Osteocyte (in vitro differentiated cells): ENCODE results near the gene ATP6V1B1. TPM values are rescaled to one million over a fixed set of nuclear protein-coding genes. Genes with fewer than 3 reads are reported as not detected.

Source experiments
- DNase-seq: peaks from one replicate; pipeline ENCODE4 v3.0.0; 2021; ENCODE audit warnings: mixed read lengths; ENCODE audit not compliant: unreplicated experiment; ENCODE audit errors: extremely low spot score
- H3K27ac Mint-ChIP-seq: one replicate; pipeline ENCODE4 v1.8.0; 2021; ENCODE audit warnings: mild to moderate bottlenecking, mixed read lengths; ENCODE audit not compliant: unreplicated experiment
- H3K27me3 Mint-ChIP-seq: one replicate; pipeline ENCODE4 v1.8.0; 2021; ENCODE audit warnings: mixed read lengths; ENCODE audit not compliant: unreplicated experiment
- H3K36me3 Mint-ChIP-seq: one replicate; pipeline ENCODE4 v1.8.0; 2021; ENCODE audit warnings: mixed read lengths; ENCODE audit not compliant: unreplicated experiment
- H3K4me1 Mint-ChIP-seq: one replicate; pipeline ENCODE4 v1.8.0; 2021; ENCODE audit warnings: mixed read lengths; ENCODE audit not compliant: unreplicated experiment
- H3K4me3 Mint-ChIP-seq: one replicate; pipeline ENCODE4 v1.8.0; 2021; ENCODE audit warnings: mild to moderate bottlenecking, moderate library complexity, mixed read lengths; ENCODE audit not compliant: unreplicated experiment
- H3K9me3 Mint-ChIP-seq: one replicate; pipeline ENCODE4 v1.8.0; 2021; ENCODE audit warnings: mixed read lengths; ENCODE audit not compliant: unreplicated experiment
- total RNA-seq: library from RNA; stranded (reverse); gene quantifications from 2 replicates; pipeline ENCODE4 v1.2.1, GENCODE V29; 2021
- TF ChIP-seq, protein P1 (sequence below): fragments of 200-600 bp; sonication (generic); IDR thresholded peaks from 2 replicates; pipeline ENCODE4 v1.5.0; 2021; ENCODE audit warnings: antibody characterized with exemption, mild to moderate bottlenecking, moderate library complexity

ATP6V1B1 gene
- total RNA-seq, 1 donor from 2014 or later, result 6.3 TPM

DNA sequence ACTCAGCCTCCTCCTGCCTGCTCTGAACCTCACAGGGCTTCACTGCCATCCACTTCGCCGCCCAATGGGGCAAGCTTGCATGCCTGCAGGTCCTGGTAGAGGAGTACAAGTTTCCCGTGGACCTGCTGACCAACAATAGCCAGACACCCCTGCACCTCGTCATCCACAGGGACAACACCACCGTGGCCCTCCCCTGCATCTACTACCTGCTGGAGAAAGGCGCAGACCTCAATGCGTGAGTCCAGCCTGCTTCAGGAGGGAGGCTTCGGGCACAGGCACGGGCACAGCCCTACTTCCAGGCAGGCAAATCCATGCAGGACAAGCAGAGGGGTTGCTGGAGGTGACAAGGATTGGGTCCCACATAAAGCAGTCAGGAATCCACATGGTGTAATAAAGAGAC is 43.9 kb downstream of the ATP6V1B1 start:
- H3K4me3 Mint-ChIP-seq, result peak overlapping the region; percentile 44
- no peaks in the 10 kb centered on the region for H3K9me3 Mint-ChIP-seq
- peaks cover 14% of the 10 kb centered on the region for H3K4me1 Mint-ChIP-seq
- H3K27ac Mint-ChIP-seq, result no peak overlapping the region
- H3K36me3 Mint-ChIP-seq, result peaks cover 3% of the 10 kb centered on the region
- TF ChIP-seq, protein P1, sequence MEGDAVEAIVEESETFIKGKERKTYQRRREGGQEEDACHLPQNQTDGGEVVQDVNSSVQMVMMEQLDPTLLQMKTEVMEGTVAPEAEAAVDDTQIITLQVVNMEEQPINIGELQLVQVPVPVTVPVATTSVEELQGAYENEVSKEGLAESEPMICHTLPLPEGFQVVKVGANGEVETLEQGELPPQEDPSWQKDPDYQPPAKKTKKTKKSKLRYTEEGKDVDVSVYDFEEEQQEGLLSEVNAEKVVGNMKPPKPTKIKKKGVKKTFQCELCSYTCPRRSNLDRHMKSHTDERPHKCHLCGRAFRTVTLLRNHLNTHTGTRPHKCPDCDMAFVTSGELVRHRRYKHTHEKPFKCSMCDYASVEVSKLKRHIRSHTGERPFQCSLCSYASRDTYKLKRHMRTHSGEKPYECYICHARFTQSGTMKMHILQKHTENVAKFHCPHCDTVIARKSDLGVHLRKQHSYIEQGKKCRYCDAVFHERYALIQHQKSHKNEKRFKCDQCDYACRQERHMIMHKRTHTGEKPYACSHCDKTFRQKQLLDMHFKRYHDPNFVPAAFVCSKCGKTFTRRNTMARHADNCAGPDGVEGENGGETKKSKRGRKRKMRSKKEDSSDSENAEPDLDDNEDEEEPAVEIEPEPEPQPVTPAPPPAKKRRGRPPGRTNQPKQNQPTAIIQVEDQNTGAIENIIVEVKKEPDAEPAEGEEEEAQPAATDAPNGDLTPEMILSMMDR, result no peak
- peak; percentile 69 for DNase-seq
- no peaks in the 10 kb centered on the region for H3K27me3 Mint-ChIP-seq

DNA sequence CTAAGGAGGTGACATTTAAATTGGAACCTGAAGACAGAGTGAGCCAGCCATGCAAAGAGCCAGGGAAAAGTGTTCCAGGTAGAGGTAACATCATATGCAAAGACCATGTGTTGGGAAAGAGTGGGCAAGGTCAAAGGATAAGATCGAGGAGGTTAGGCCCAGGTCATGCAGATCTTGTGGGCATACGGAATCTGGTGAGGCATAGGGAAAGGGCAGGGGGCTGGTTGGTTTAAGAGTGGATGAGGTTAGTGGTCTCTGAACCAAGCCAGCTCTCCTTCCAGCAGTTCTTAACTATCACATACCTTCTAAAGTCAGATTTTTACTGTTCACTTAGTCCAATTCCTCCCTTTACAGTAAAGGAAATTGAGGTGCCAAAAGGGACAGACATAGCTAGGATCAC is 45.7 kb downstream of the ATP6V1B1 start:
- peak; percentile 36 for DNase-seq
- Mint-ChIP-seq H3K27ac (no peak overlapping the region), H3K9me3 (no peaks in the 10 kb centered on the region), H3K36me3 (peaks cover 13% of the 10 kb centered on the region), H3K4me3 (no peak overlapping the region), H3K4me1 (peaks cover 13% of the 10 kb centered on the region), H3K27me3 (no peaks in the 10 kb centered on the region)
- TF ChIP-seq, protein P1, result no peak

DNA sequence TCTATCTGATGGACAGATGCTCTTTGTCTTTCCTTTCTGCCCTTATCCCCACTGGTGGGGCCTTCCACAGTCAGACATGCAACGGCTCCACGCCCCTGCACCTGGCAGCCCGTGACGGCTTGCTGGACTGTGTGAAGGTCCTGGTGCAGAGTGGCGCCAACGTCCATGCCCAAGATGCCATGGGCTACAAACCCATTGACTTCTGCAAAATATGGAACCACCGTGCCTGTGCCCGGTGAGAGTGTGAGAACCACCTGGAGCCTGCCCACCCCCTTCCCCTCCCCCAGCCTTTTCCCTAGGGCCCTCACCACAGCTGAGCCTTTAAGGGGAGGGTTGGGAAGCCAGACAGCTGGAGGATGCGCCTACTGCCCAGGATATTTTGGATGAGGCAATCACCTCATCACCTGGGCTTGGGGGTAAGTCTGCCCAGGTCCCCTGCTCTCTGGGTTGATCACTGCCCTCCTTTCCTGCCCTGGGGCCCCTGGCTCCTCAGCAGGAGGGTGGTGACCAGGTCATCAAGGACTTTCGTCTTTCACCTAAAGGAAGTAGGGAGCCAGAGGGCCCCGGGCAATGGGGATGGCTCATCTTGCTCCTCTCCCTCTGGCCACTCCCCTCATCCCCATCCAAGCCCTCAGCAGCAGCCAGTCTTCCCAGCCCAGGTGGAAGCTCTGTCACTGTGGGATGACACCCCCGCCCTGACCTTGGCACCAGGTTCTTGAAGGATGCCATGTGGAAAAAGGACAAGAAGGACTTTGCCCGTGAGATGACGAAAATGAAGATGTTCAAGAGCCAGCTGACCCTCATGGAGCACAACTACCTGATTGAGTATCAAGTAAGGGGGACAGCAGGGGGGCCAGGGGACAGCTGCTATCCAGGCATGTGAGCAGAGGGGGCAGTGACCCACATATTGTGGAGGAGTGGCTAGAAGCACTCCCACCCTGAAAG is 46.4 kb downstream of the ATP6V1B1 start:
- Mint-ChIP-seq H3K4me1 (peaks cover 9% of the 10 kb centered on the region), H3K36me3 (peaks cover 20% of the 10 kb centered on the region), H3K27me3 (no peaks in the 10 kb centered on the region), H3K27ac (no peak overlapping the region), H3K9me3 (no peaks in the 10 kb centered on the region), H3K4me3 (no peak overlapping the region)
- DNase-seq, result peak; percentile 71
- TF ChIP-seq, protein P1, result no peak

DNA sequence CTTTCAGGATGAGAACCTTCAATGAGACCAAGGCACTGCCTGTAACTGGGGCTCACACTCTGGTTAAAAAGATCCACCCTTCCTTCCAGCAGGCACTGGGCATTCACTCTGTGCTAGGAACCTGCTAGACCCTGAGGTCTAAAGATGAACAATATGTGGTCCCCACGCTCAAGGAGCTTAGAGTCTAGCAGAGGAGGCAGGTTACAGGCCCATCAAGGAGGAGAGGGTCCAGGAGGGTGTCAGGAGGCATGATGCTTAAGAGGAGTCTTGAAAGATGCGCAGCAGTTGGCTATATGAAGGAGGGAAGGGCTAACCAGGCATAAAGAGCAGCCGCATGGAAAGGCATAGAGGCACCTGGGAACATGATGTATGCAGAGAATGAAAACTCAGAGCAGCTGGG is 47.3 kb downstream of the ATP6V1B1 start:
- peak; percentile 36 for DNase-seq
- H3K27ac Mint-ChIP-seq, result no peak overlapping the region
- no peaks in the 10 kb centered on the region for H3K9me3 Mint-ChIP-seq
- H3K4me3 Mint-ChIP-seq, result no peak overlapping the region
- TF ChIP-seq, protein P1, result no peak
- H3K36me3 Mint-ChIP-seq, result peaks cover 26% of the 10 kb centered on the region
- H3K27me3 Mint-ChIP-seq, result no peaks in the 10 kb centered on the region
- peaks cover 3% of the 10 kb centered on the region for H3K4me1 Mint-ChIP-seq

DNA sequence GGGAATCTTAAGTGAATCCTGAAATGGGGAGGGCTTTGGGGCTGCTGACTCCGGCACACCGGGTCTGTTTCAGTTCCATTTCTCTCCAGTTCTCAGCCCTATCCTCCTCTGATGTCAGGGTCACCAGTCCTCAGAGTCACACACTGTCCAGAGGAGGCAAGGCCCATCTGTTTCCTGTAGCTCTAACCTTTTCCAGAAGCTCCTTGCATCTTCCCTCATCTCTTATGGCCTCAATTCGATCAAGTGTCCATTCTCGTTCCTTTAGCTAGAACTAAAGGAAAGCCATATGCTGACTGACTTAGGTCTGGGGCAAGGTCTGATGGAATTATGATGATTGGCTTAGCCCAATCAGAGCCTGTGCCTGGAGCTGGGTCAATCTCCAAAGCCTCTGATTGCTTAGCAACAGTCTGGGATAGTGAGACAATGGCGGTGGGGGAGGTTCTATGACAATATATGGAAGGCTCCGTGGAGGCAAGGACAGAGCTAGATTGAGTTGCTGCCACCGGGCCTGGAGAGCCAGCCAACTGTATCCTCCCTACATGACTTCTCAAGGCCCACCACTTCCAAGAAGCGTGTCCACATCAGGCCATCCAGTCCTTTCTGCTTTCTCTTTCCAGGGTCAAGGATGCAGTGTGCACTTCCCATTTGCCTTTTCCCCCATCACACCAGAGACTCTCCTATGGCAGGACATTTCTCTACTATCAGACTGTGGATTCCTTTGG is 48.0 kb downstream of the ATP6V1B1 start:
- TF ChIP-seq, protein P1, result no peak
- H3K9me3 Mint-ChIP-seq, result no peaks in the 10 kb centered on the region
- no peaks in the 10 kb centered on the region for H3K27me3 Mint-ChIP-seq
- H3K27ac Mint-ChIP-seq, result no peak overlapping the region
- peaks cover 28% of the 10 kb centered on the region for H3K36me3 Mint-ChIP-seq
- peak; percentile 49 for DNase-seq
- no peaks in the 10 kb centered on the region for H3K4me1 Mint-ChIP-seq
- no peak overlapping the region for H3K4me3 Mint-ChIP-seq
